OCI-LY1 (cell line): ENCODE data around the gene TPCN1.

ENCODE experiments used
- H2AFZ ChIP-seq: fragments of 200-600 bp; sonication (generic), shearing (Covaris generic); 2 replicates; pipeline ENCODE4 v1.6.0; 2014; ENCODE audit warnings: antibody characterized with exemption, mild to moderate bottlenecking, low read length
- H3F3A ChIP-seq: fragments of 200-600 bp; sonication (generic), shearing (Covaris generic); 2 replicates; pipeline ENCODE4 v1.6.0; 2014; ENCODE audit warnings: mild to moderate bottlenecking, antibody characterized with exemption, low read length, moderate library complexity; ENCODE audit not compliant: insufficient read depth
- H3K27ac ChIP-seq: fragments of 200-600 bp; sonication (generic); 2 replicates; pipeline ENCODE4 v1.5.1; 2014; ENCODE audit warnings: low read length, mixed run types, mild to moderate bottlenecking, low read depth; ENCODE audit not compliant: poor library complexity, severe bottlenecking
- H3K27me3 ChIP-seq: fragments of 200-600 bp; sonication (generic); 2 replicates; pipeline ENCODE4 v1.6.0; 2014; ENCODE audit warnings: antibody characterized with exemption, mild to moderate bottlenecking, low read length, moderate library complexity; ENCODE audit not compliant: insufficient read depth
- H3K36me3 ChIP-seq: fragments of 200-600 bp; sonication (generic); 2 replicates; pipeline ENCODE4 v1.6.1; 2014; ENCODE audit warnings: mild to moderate bottlenecking, antibody characterized with exemption, low read length, moderate library complexity, mixed read lengths; ENCODE audit not compliant: insufficient read depth
- H3K4me1 ChIP-seq: fragments of 200-600 bp; sonication (generic); 2 replicates; pipeline ENCODE4 v1.5.1; 2014; ENCODE audit warnings: mild to moderate bottlenecking, low read length, moderate library complexity; ENCODE audit not compliant: insufficient read depth, severe bottlenecking
- H3K4me2 ChIP-seq: fragments of 200-600 bp; sonication (generic), shearing (Covaris generic); 2 replicates; pipeline ENCODE4 v1.6.1; 2014; ENCODE audit warnings: low read length
- H3K4me3 ChIP-seq: fragments of 200-600 bp; sonication (generic); 2 replicates; pipeline ENCODE4 v1.5.1; 2014; ENCODE audit warnings: low read length, low read depth, mild to moderate bottlenecking, mixed read lengths; ENCODE audit not compliant: poor library complexity, severe bottlenecking
- H3K79me2 ChIP-seq: fragments of 200-600 bp; shearing (Covaris generic); 2 replicates; pipeline ENCODE4 v1.6.1; 2016; ENCODE audit warnings: mixed run types, low read length, mixed read lengths; ENCODE audit not compliant: insufficient read depth
- H3K9ac ChIP-seq: fragments of 200-600 bp; sonication (generic), shearing (Covaris generic); 2 replicates; pipeline ENCODE4 v1.6.1; 2014; ENCODE audit warnings: mild to moderate bottlenecking, low read length, mixed read lengths
- H3K9me2 ChIP-seq: fragments of 200-600 bp; sonication (generic), shearing (Covaris generic); 2 replicates; pipeline ENCODE4 v1.6.1; 2014; ENCODE audit warnings: low read depth, mild to moderate bottlenecking, low read length, mixed read lengths
- H3K9me3 ChIP-seq: fragments of 200-600 bp; shearing (Covaris generic); 2 replicates; pipeline ENCODE4 v1.6.1; 2014; ENCODE audit warnings: low read length, mixed read lengths
- H4K20me1 ChIP-seq: fragments of 200-600 bp; sonication (generic), shearing (Covaris generic); 2 replicates; pipeline ENCODE4 v1.6.0; 2016; ENCODE audit warnings: mild to moderate bottlenecking, low read length; ENCODE audit not compliant: insufficient read depth
- CTCF ChIP-seq: fragments of 200-600 bp; sonication (generic), shearing (Covaris generic); IDR thresholded peaks from 2 replicates; pipeline ENCODE4 v1.5.1; 2017; ENCODE audit warnings: mild to moderate bottlenecking, antibody characterized with exemption, low read length, moderate library complexity, mixed read lengths
- EZH2 ChIP-seq: fragments of 200-600 bp; sonication (generic), shearing (Covaris generic); IDR thresholded peaks from 2 replicates; pipeline ENCODE4 v1.8.0; 2017; ENCODE audit warnings: borderline replicate concordance, mixed run types, mild to moderate bottlenecking, antibody characterized with exemption, low read length, moderate library complexity, mixed read lengths

TPCN1 gene

GRCh38 chr12:113208041-113208934 lies 13.0 kb upstream of the TPCN1 start:
- Histone ChIP-seq H3K79me2 (0 out of 2 replicates have a peak, but pooled peaks cover 2% of the 10 kb centered on the region), H3K4me1 (peaks cover 82% of the 10 kb centered on the region), H3K9me3 (no peaks in the 10 kb centered on the region), H3K4me3 (peak overlapping the region; percentile 46), H3F3A (0 out of 2 replicates have a peak, but pooled peaks cover 9% of the 10 kb centered on the region), H3K4me2 (peak overlapping the region; percentile 66), H3K27ac (peak overlapping the region; percentile 99), H3K36me3 (peaks cover 38% of the 10 kb centered on the region), H3K27me3 (no peaks in the 10 kb centered on the region), H4K20me1 (no peaks in the 10 kb centered on the region), H3K9ac (peak overlapping the region; percentile 83), H3K9me2 (no peaks in the 10 kb centered on the region), H2AFZ (no peak overlapping the region)
- TF ChIP-seq EZH2 = no peak
- no peak for TF ChIP-seq CTCF

DNA sequence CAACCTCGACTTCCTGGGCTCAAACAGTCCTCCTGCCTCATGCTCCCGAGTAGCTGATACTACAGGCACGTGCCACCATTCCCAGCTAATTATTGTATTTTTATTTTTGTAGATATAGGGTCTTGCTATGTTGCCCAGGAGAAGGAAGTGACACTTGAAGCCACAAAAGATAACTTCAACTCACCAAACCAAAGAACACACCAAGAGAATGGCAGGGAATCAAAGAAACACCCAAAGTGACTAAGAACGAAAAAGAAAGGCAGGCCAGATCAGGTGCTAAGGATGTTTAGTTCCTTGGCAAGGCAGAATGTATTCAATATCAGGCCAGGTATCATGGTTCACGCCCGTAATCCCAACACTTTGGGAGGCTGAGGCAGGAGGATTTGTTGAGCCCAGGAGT lies 10.1 kb upstream of the TPCN1 start:
- H2AFZ ChIP-seq = no peak overlapping the region
- H3K79me2 ChIP-seq = peaks cover 13% of the 10 kb centered on the region; the same call in 1 of the 2 replicates
- H3K4me3 ChIP-seq = no peak overlapping the region
- 0 out of 2 replicates have a peak, but pooled peaks cover 9% of the 10 kb centered on the region for H3F3A ChIP-seq
- no peak for TF ChIP-seq EZH2
- TF ChIP-seq CTCF = no peak
- H3K27me3 ChIP-seq = no peaks in the 10 kb centered on the region
- H3K9me3 ChIP-seq = no peaks in the 10 kb centered on the region
- peak overlapping the region; percentile 83; the same call in 1 of the 2 replicates for H3K9ac ChIP-seq
- H4K20me1 ChIP-seq = no peaks in the 10 kb centered on the region
- H3K4me1 ChIP-seq = peaks cover 92% of the 10 kb centered on the region
- peak overlapping the region; percentile 99 for H3K27ac ChIP-seq
- H3K9me2 ChIP-seq = no peaks in the 10 kb centered on the region
- H3K4me2 ChIP-seq = peak overlapping the region; percentile 66; the same call in 1 of the 2 replicates
- H3K36me3 ChIP-seq = peaks cover 42% of the 10 kb centered on the region

- Histone ChIP-seq H3K27ac (peak overlapping the region; percentile 95), H3K4me2 (peak overlapping the region; percentile 63), H3K4me1 (peaks cover 95% of the 10 kb centered on the region), H3K9me3 (no peaks in the 10 kb centered on the region), H3F3A (0 out of 2 replicates have a peak, but pooled peaks cover 13% of the 10 kb centered on the region), H2AFZ (no peak overlapping the region), H4K20me1 (no peaks in the 10 kb centered on the region), H3K27me3 (no peaks in the 10 kb centered on the region), H3K9ac (peak overlapping the region; percentile 49; the same call in 1 of the 2 replicates), H3K9me2 (no peaks in the 10 kb centered on the region), H3K79me2 (peaks cover 13% of the 10 kb centered on the region), H3K36me3 (peaks cover 27% of the 10 kb centered on the region; the same call in 1 of the 2 replicates), H3K4me3 (peak overlapping the region; percentile 30)
- no peak for TF ChIP-seq EZH2
Observed at GRCh38 chr12:113214895-113215400, 6.3 kb upstream of the TPCN1 start.
